LHCN-M2 (cell line): ENCODE data around the gene MAGEA8. TPM values are rescaled to one million over a fixed set of nuclear protein-coding genes. Genes with fewer than 3 reads are reported as not detected.
"Not testable (repeated sequence)": the region's sequence is repeated elsewhere in the genome, so short reads cannot be mapped to it uniquely, and the experiment has no call there.

Experiments used
- DNase-seq: peaks from one replicate; pipeline ENCODE4 v3.0.0-alpha.2; 2012; ENCODE audit warnings: low read depth
- total RNA-seq: library from RNA; depleted of rRNA; stranded (reverse); fragments of >200 nt; gene quantifications from 2 replicates; pipeline ENCODE4 v1.2.3, GENCODE V29; 2014; rRNA removed

MAGEA8 gene
- total RNA-seq, 1 experiment from 2014 or later: not detected

GRCh38 chrX:149903889-149904748 lies 23.1 kb downstream of the MAGEA8 start:
- DNase-seq: peak; percentile 9

GRCh38 chrX:149908308-149908707 lies 27.3 kb downstream of the MAGEA8 start:
- DNase-seq: no peak

- no peak for DNase-seq
These were observed 27.7 kb downstream of the MAGEA8 start for GRCh38 chrX:149908727-149909126.

- DNase-seq: no peak
These were observed 28.6 kb downstream of the MAGEA8 start for GRCh38 chrX:149909324-149910177.

- DNase-seq: no peak
These were observed 29.3 kb downstream of the MAGEA8 start for GRCh38 chrX:149910178-149910695.

GRCh38 chrX:149916745-149917392 lies 35.9 kb downstream of the MAGEA8 start:
- no peak for DNase-seq

GRCh38 chrX:149923836-149924235 lies 42.9 kb downstream of the MAGEA8 start:
- DNase-seq: not testable (repeated sequence)

GRCh38 chrX:149924434-149924833 lies 43.5 kb downstream of the MAGEA8 start:
- DNase-seq: not testable (repeated sequence)

GRCh38 chrX:149927245-149927963 lies 46.4 kb downstream of the MAGEA8 start:
- not testable (repeated sequence) for DNase-seq

- not testable (repeated sequence) for DNase-seq
These were observed 46.9 kb downstream of the MAGEA8 start for GRCh38 chrX:149927964-149928258.

GRCh38 chrX:149928635-149929034 lies 47.7 kb downstream of the MAGEA8 start:
- DNase-seq: not testable (repeated sequence)

GRCh38 chrX:149929400-149929799 lies 48.4 kb downstream of the MAGEA8 start, which contains the start of gene HSFX4:
HSFX4 (plus strand) TSS chrX:149929573; CDS start chrX:149929645, 72 bp downstream.
- DNase-seq: not testable (repeated sequence)

GRCh38 chrX:149931355-149931754 lies 50.4 kb downstream of the MAGEA8 start:
- not testable (repeated sequence) for DNase-seq

- not testable (repeated sequence) for DNase-seq
These were observed 51.2 kb downstream of the MAGEA8 start for GRCh38 chrX:149932150-149932549.

GRCh38 chrX:149932970-149933369 lies 52.0 kb downstream of the MAGEA8 start:
- not testable (repeated sequence) for DNase-seq

GRCh38 chrX:149933547-149933946 lies 52.6 kb downstream of the MAGEA8 start:
- DNase-seq: not testable (repeated sequence)

Other genes with a start within 250 kb of the MAGEA8 start
- 10.4 and 11.0 TPM in 2 replicates for gene TMEM185A, start 249.4 kb upstream of the MAGEA8 start, total RNA-seq
- gene MAGEA11, start 169.1 kb upstream of the MAGEA8 start, total RNA-seq: not detected in 2 replicates
- gene HSFX1, start 107.1 kb upstream of the MAGEA8 start, total RNA-seq: 0.29 TPM in 1 of 2 replicates, not detected in the other
- not detected in 2 replicates for gene MAGEA9, start 99.3 kb upstream of the MAGEA8 start, total RNA-seq
- not detected in 2 replicates for gene HSFX4, start 48.4 kb downstream of the MAGEA8 start, total RNA-seq
- gene EOLA2, start 57.3 kb downstream of the MAGEA8 start, total RNA-seq: 20.1 and 20.7 TPM in 2 replicates